Neuronal stem cell (in vitro differentiated cells): ENCODE measurements around the gene AGER.
"Not testable (repeated sequence)": the region's sequence is repeated elsewhere in the genome, so short reads cannot be mapped to it uniquely, and the experiment has no call there.

Experiments
- DNase-seq: peaks from one replicate; pipeline ENCODE4 v3.0.0-alpha.2; 2013; ENCODE audit warnings: low spot score
- H2AFZ ChIP-seq: one replicate; pipeline ENCODE4 v1.6.1; 2013; ENCODE audit warnings: mild to moderate bottlenecking, low read length, inconsistent platforms
- H2AK5ac ChIP-seq: 2 replicates; pipeline ENCODE4 v1.6.1; 2013; ENCODE audit warnings: low read depth, mild to moderate bottlenecking, inconsistent platforms, low read length, moderate library complexity, mixed read lengths
- H2BK120ac ChIP-seq: 2 replicates; pipeline ENCODE4 v1.6.1; 2013; ENCODE audit warnings: low read depth, mild to moderate bottlenecking, inconsistent platforms, low read length, moderate library complexity, mixed read lengths
- H2BK12ac ChIP-seq: one replicate; pipeline ENCODE4 v1.6.1; 2013; ENCODE audit warnings: low read length, inconsistent platforms
- H2BK15ac ChIP-seq: 2 replicates; pipeline ENCODE4 v1.6.1; 2013; ENCODE audit warnings: mild to moderate bottlenecking, low read length, inconsistent platforms, mixed read lengths
- H2BK5ac ChIP-seq: one replicate; pipeline ENCODE4 v1.6.1; 2013; ENCODE audit warnings: inconsistent platforms, mild to moderate bottlenecking, low read length, moderate library complexity
- H3K14ac ChIP-seq: one replicate; pipeline ENCODE4 v1.6.1; 2013; ENCODE audit warnings: low read length, inconsistent platforms
- H3K18ac ChIP-seq: 2 replicates; pipeline ENCODE4 v1.6.1; 2013; ENCODE audit warnings: low read length, inconsistent platforms
- H3K23ac ChIP-seq: 2 replicates; pipeline ENCODE4 v1.6.1; 2013; ENCODE audit warnings: low read depth, mild to moderate bottlenecking, mixed read lengths, low read length, inconsistent platforms; ENCODE audit not compliant: poor library complexity
- H3K27ac ChIP-seq: replicated peaks from 3 replicates; pipeline ENCODE4 v1.5.1; 2013; ENCODE audit warnings: low read length, inconsistent platforms
- H3K27me3 ChIP-seq, 3 experiments: 2 replicates each; pipeline ENCODE4 v1.6.1; 2013; ENCODE audit warnings: low read length in 3 of 3, mild to moderate bottlenecking in 2 of 3, inconsistent platforms in 1 of 3, low read depth in 1 of 3, mixed read lengths in 1 of 3, moderate library complexity in 1 of 3; ENCODE audit not compliant: control insufficient read depth in 3 of 3, insufficient read depth in 3 of 3
- H3K36me3 ChIP-seq, 2 donors: replicated peaks in 1 of 2; 2 replicates each; pipeline ENCODE4 v1.6.1; 2013; ENCODE audit warnings: low read length in 2 of 2; ENCODE audit not compliant: control insufficient read depth in 2 of 2, insufficient read depth in 2 of 2
- H3K4ac ChIP-seq: 2 replicates; pipeline ENCODE4 v1.6.1; 2013; ENCODE audit warnings: inconsistent platforms, mild to moderate bottlenecking, low read length, moderate library complexity
- H3K4me1 ChIP-seq, 2 donors: 1 replicate in 1 of 2; 2 replicates in 1 of 2; pipeline ENCODE4 v1.6.1; 2013; ENCODE audit warnings: low read length in 2 of 2, low read depth in 1 of 2; ENCODE audit not compliant: control insufficient read depth in 2 of 2, insufficient read depth in 1 of 2
- H3K4me2 ChIP-seq: one replicate; pipeline ENCODE4 v1.6.1; 2013; ENCODE audit warnings: mild to moderate bottlenecking, low read length, inconsistent platforms; ENCODE audit not compliant: insufficient read depth, poor library complexity, severe bottlenecking
- H3K4me3 ChIP-seq, 2 donors: 2 replicates each; pipeline ENCODE4 v1.5.1; 2013; ENCODE audit warnings: low read length in 2 of 2, mild to moderate bottlenecking in 2 of 2, inconsistent platforms in 1 of 2, moderate library complexity in 1 of 2
- H3K79me1 ChIP-seq: one replicate; pipeline ENCODE4 v1.6.1; 2013; ENCODE audit warnings: low read depth, mild to moderate bottlenecking, inconsistent platforms, low read length, moderate library complexity
- H3K9ac ChIP-seq: one replicate; pipeline ENCODE4 v1.6.1; 2013; ENCODE audit warnings: mild to moderate bottlenecking, low read depth, low read length, inconsistent platforms; ENCODE audit not compliant: poor library complexity
- H3K9me3 ChIP-seq, 2 donors: replicated peaks in 1 of 2; 2 replicates each; pipeline versions ENCODE3 to v1.6.1; 2013; ENCODE audit warnings: low read length in 2 of 2, mild to moderate bottlenecking in 2 of 2, inconsistent platforms in 1 of 2, low read depth in 1 of 2, mixed read lengths in 1 of 2, moderate library complexity in 1 of 2; ENCODE audit not compliant: control insufficient read depth in 2 of 2, insufficient read depth in 1 of 2
- H4K8ac ChIP-seq: one replicate; pipeline ENCODE4 v1.6.1; 2013; ENCODE audit warnings: low read depth, mild to moderate bottlenecking, inconsistent platforms, low read length, moderate library complexity
- H4K91ac ChIP-seq: one replicate; pipeline ENCODE4 v1.6.1; 2013; ENCODE audit warnings: low read length, low read depth, mild to moderate bottlenecking, inconsistent platforms; ENCODE audit not compliant: poor library complexity
- WGBS, 2 donors: extraction: QIAGEN DNeasy Blood & Tissue Kit; methylation state at CpG; one replicate each; pipeline ENCODE4 v1.1.7; 2013; ENCODE audit warnings: missing lambda C conversion rate in 2 of 2, mixed read lengths in 1 of 2; ENCODE audit not compliant: insufficient read length in 2 of 2, insufficient replicate concordance in 1 of 2; ENCODE audit errors: extremely low coverage in 2 of 2; 5-methylcytosine and 5-hydroxymethylcytosine counted together

The AGER gene

GRCh38 chr6:32188381-32189068, 4.5 kb upstream of the AGER start:
- peak overlapping the region; percentile 75 to 88 for H3K4me3 ChIP-seq
- no peak overlapping the region for H4K8ac ChIP-seq

GRCh38 chr6:32187725-32188380, 3.8 kb upstream of the AGER start:
- H3K79me1 ChIP-seq, H3K23ac ChIP-seq, H3K14ac ChIP-seq, H2AK5ac ChIP-seq, H4K91ac ChIP-seq, H3K27ac ChIP-seq, H2AFZ ChIP-seq, DNase-seq, H3K27me3 ChIP-seq, H3K4me2 ChIP-seq, H2BK120ac ChIP-seq, H3K9me3 ChIP-seq, H2BK12ac ChIP-seq, H3K4ac ChIP-seq, H4K8ac ChIP-seq, H2BK5ac ChIP-seq, H3K18ac ChIP-seq, H2BK15ac ChIP-seq: not testable (repeated sequence)
- WGBS, 2 donors = no CpG with 5 or more reads among the region's 18 CpGs
- Histone ChIP-seq H3K4me1 (peaks cover 23 to 29% of the 10 kb centered on the region in 2 donors), H3K4me3 (peak overlapping the region; percentile 58 to 75), H3K36me3 (peaks cover 22 to 45% of the 10 kb centered on the region in 2 donors), H3K9ac (peak overlapping the region; percentile 55)

More at GRCh38 chr6:32188381-32189068, 4.5 kb upstream of the AGER start:
- Histone ChIP-seq H3K27ac (peak overlapping the region; percentile 82), H2BK15ac (peak overlapping the region; percentile 38), H3K27me3 (no peaks in the 10 kb centered on the region), H3K9me3 (no peaks in the 10 kb centered on the region), H3K18ac (peak overlapping the region; percentile 92), H3K23ac (no peak overlapping the region), H2BK12ac (no peak overlapping the region), H3K36me3 (peaks cover 16 to 38% of the 10 kb centered on the region in 2 donors), H2BK120ac (no peak overlapping the region), H2BK5ac (peak overlapping the region; percentile 96), H3K9ac (peak overlapping the region; percentile 82), H4K91ac (no peak overlapping the region), H3K4ac (peak overlapping the region; percentile 78), H3K4me1 (peaks cover 23 to 29% of the 10 kb centered on the region in 2 donors), H3K4me2 (peak overlapping the region; percentile 92), H2AFZ (no peak overlapping the region), H3K14ac (no peak overlapping the region), H2AK5ac (peak overlapping the region; percentile 59), H3K79me1 (peaks cover 7% of the 10 kb centered on the region)
- no peak for DNase-seq
- no CpG with 5 or more reads among the region's 13 CpGs for WGBS, 2 donors

GRCh38 chr6:32187009-32187709, 3.1 kb upstream of the AGER start:
- H3K27me3 ChIP-seq = no peaks in the 10 kb centered on the region
- no peaks in the 10 kb centered on the region for H3K9me3 ChIP-seq
- H2BK12ac ChIP-seq = no peak overlapping the region
- H2BK120ac ChIP-seq = no peak overlapping the region
- no CpG with 5 or more reads among the region's 12 CpGs for WGBS, 2 donors
- H3K4me1 ChIP-seq = peaks cover 18 to 23% of the 10 kb centered on the region in 2 donors
- peaks cover 7% of the 10 kb centered on the region for H3K79me1 ChIP-seq
- H3K4me2 ChIP-seq = no peak overlapping the region
- H4K8ac ChIP-seq = no peak overlapping the region
- no peak overlapping the region for H3K9ac ChIP-seq
- no peak overlapping the region for H4K91ac ChIP-seq
- H2AK5ac ChIP-seq = no peak overlapping the region
- H3K4me3 ChIP-seq = peak overlapping the region in 1 of 2 donors; percentile 15
- H2BK15ac ChIP-seq = no peak overlapping the region
- peaks cover 28 to 51% of the 10 kb centered on the region in 2 donors for H3K36me3 ChIP-seq
- H3K27ac ChIP-seq = peak overlapping the region; percentile 26
- no peak overlapping the region for H3K4ac ChIP-seq
- no peak overlapping the region for H2AFZ ChIP-seq
- H2BK5ac ChIP-seq = no peak overlapping the region
- H3K14ac ChIP-seq = no peak overlapping the region
- no peak overlapping the region for H3K18ac ChIP-seq
- no peak for DNase-seq
- H3K23ac ChIP-seq = no peak overlapping the region
